HG02852 (cell line): ENCODE data around the gene OR6N2.

ENCODE experiments used
- ATAC-seq: cut with Tn5 transposase; IDR thresholded peaks from one replicate; pipeline ENCODE4 v1.9.1; 2021; ENCODE audit warnings: mild to moderate bottlenecking, moderate library complexity; ENCODE audit not compliant: unreplicated experiment

Gene OR6N2

GRCh38 chr1:158781104-158781503 is at the start of gene OR6N2:
Gene OR6N2 (minus strand): TSS chr1:158781204. CDS start chr1:158777635, 3,569 bp downstream.
- no peak for ATAC-seq

- peak; percentile 61 for ATAC-seq
These were observed 49.2 kb upstream of the OR6N2 start for GRCh38 chr1:158830074-158830677.

GRCh38 chr1:158821723-158822122 is 40.7 kb upstream of the OR6N2 start:
- ATAC-seq, result no peak

GRCh38 chr1:158819461-158820443 is 38.7 kb upstream of the OR6N2 start:
- peak; percentile 98 for ATAC-seq

GRCh38 chr1:158818975-158819431 is 38.0 kb upstream of the OR6N2 start:
- no peak for ATAC-seq

GRCh38 chr1:158818560-158818959 is 37.6 kb upstream of the OR6N2 start:
- no peak for ATAC-seq

GRCh38 chr1:158814970-158815369 is 34.0 kb upstream of the OR6N2 start:
- ATAC-seq, result no peak

- ATAC-seq, result no peak
These were observed 32.2 kb upstream of the OR6N2 start for GRCh38 chr1:158813164-158813563.

GRCh38 chr1:158812336-158812735 is 31.3 kb upstream of the OR6N2 start:
- ATAC-seq, result no peak

- no peak for ATAC-seq
These were observed 29.3 kb upstream of the OR6N2 start for GRCh38 chr1:158810311-158810710.

- ATAC-seq, result no peak
These were observed 28.9 kb upstream of the OR6N2 start for GRCh38 chr1:158809862-158810261.

GRCh38 chr1:158809256-158809655 is 28.3 kb upstream of the OR6N2 start:
- ATAC-seq, result no peak

- ATAC-seq, result no peak
These were observed 26.0 kb upstream of the OR6N2 start for GRCh38 chr1:158806916-158807536.

- ATAC-seq, result no peak
These were observed 22.7 kb upstream of the OR6N2 start for GRCh38 chr1:158803678-158804077.

GRCh38 chr1:158801396-158801795 is 20.4 kb upstream of the OR6N2 start:
- no peak for ATAC-seq

- ATAC-seq, result no peak
These were observed 19.5 kb upstream of the OR6N2 start for GRCh38 chr1:158800526-158800925.

GRCh38 chr1:158799689-158800088 is 18.7 kb upstream of the OR6N2 start:
- ATAC-seq, result no peak

GRCh38 chr1:158798531-158798930 is 17.5 kb upstream of the OR6N2 start:
- ATAC-seq, result no peak

- ATAC-seq, result no peak
These were observed 13.2 kb upstream of the OR6N2 start for GRCh38 chr1:158794247-158794646.

GRCh38 chr1:158793604-158794003 is 12.6 kb upstream of the OR6N2 start:
- no peak for ATAC-seq
